Neural progenitor cell (in vitro differentiated cells): ENCODE measurements around the gene TES. TPM values are rescaled to one million over a fixed set of nuclear protein-coding genes. Genes with fewer than 3 reads are reported as not detected.

Source experiments
- DNase-seq: peaks from one replicate; pipeline ENCODE4 v3.0.0-alpha.2; 2016; ENCODE audit warnings: low spot score
- H2AFZ ChIP-seq: fragments of 200-600 bp; sonication (generic); replicated peaks from 2 replicates; pipeline ENCODE4 v1.6.1; 2016; ENCODE audit warnings: antibody characterized with exemption
- H3F3A ChIP-seq: fragments of 200-600 bp; sonication (generic); 2 replicates; pipeline ENCODE4 v1.6.1; 2016; ENCODE audit warnings: antibody characterized with exemption, low read depth
- H3K27ac ChIP-seq: fragments of 200-600 bp; sonication (generic); 2 replicates; pipeline ENCODE4 v1.5.1; 2016; ENCODE audit warnings: mild to moderate bottlenecking
- H3K27me3 ChIP-seq: fragments of 200-600 bp; sonication (generic); 2 replicates; pipeline ENCODE4 v1.6.1; 2016; ENCODE audit warnings: mild to moderate bottlenecking, moderate library complexity
- H3K36me3 ChIP-seq: fragments of 200-600 bp; sonication (generic); 2 replicates; pipeline ENCODE4 v1.5.1; 2016
- H3K4me1 ChIP-seq: fragments of 200-600 bp; sonication (generic); 2 replicates; pipeline ENCODE4 v1.6.1; 2016; ENCODE audit warnings: mixed run types
- H3K4me2 ChIP-seq: fragments of 200-600 bp; sonication (generic); 2 replicates; pipeline ENCODE4 v1.6.1; 2016
- H3K4me3 ChIP-seq: fragments of 200-600 bp; sonication (generic); 2 replicates; pipeline ENCODE4 v1.5.1; 2016
- H3K79me2 ChIP-seq: fragments of 200-600 bp; sonication (generic); 2 replicates; pipeline ENCODE4 v1.6.1; 2016; ENCODE audit warnings: low read depth
- H3K9ac ChIP-seq: fragments of 200-600 bp; sonication (generic); 2 replicates; pipeline ENCODE4 v1.6.1; 2016
- H3K9me3 ChIP-seq: fragments of 200-600 bp; sonication (generic); 2 replicates; pipeline ENCODE4 v1.5.1; 2016; ENCODE audit warnings: low read depth
- H4K20me1 ChIP-seq: fragments of 200-600 bp; sonication (generic); 2 replicates; pipeline ENCODE4 v1.6.1; 2016; ENCODE audit warnings: low read depth
- H3K27ac Mint-ChIP-seq: 3 replicates; pipeline ENCODE4 v1.8.0; 2021; ENCODE audit warnings: mixed read lengths
- H3K27me3 Mint-ChIP-seq: 2 replicates; pipeline ENCODE4 v1.8.0; 2022; ENCODE audit warnings: low read depth, mild to moderate bottlenecking, inconsistent platforms, moderate library complexity, mixed read lengths; ENCODE audit not compliant: insufficient read depth
- H3K36me3 Mint-ChIP-seq: 3 replicates; pipeline ENCODE4 v1.8.0; 2021; ENCODE audit warnings: mixed read lengths
- H3K4me1 Mint-ChIP-seq: 3 replicates; pipeline ENCODE4 v1.8.0; 2021; ENCODE audit warnings: mixed read lengths
- H3K4me3 Mint-ChIP-seq: 3 replicates; pipeline ENCODE4 v1.8.0; 2021; ENCODE audit warnings: mild to moderate bottlenecking, moderate library complexity, mixed read lengths
- H3K9me3 Mint-ChIP-seq: 3 replicates; pipeline ENCODE4 v1.8.0; 2020; ENCODE audit warnings: mixed read lengths
- EZH2 ChIP-seq: fragments of 200-600 bp; sonication (generic); IDR thresholded peaks from 2 replicates; pipeline ENCODE4 v1.6.1; 2017; ENCODE audit warnings: antibody characterized with exemption, mild to moderate bottlenecking, moderate library complexity
- EZH2phosphoT487 ChIP-seq: fragments of 200-600 bp; sonication (generic); IDR thresholded peaks from 2 replicates; pipeline ENCODE4 v1.6.1; 2017; ENCODE audit warnings: antibody characterized with exemption
- total RNA-seq: library from RNA; depleted of rRNA; stranded (reverse); fragments of >200 nt; gene quantifications from 2 replicates; pipeline ENCODE4 v1.2.3, GENCODE V29; 2015; ENCODE audit warnings: low replicate concordance
- TF ChIP-seq, protein P1 (sequence below): fragments of 200-600 bp; sonication (generic); IDR thresholded peaks from 2 replicates; pipeline ENCODE4 v1.5.1; 2017; ENCODE audit warnings: antibody characterized with exemption, mild to moderate bottlenecking

Gene TES
- total RNA-seq, 1 donor from 2014 or later: 10.6 TPM

DNA sequence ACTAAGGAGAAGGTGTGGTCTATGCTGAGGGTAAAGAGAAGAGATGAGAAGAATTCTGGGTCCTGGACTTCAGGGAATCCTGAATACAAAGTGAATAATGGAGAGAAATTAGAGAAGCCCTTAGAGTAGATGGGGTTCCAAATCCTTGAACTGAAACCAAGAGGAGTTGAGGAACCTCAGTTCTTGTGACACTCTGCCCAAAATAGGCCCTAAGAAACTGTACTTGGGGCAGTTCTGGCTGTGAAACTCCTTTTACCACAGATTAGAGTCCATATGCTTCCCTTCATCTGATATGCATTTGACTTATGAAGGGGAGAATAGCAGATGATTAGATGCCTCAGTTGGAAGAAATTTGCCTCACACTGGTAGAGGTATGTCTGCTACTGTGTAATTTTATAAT, 19.0 kb downstream of the TES start:
- H3K9me3 ChIP-seq: no peaks in the 10 kb centered on the region
- no peaks in the 10 kb centered on the region for H3K27me3 ChIP-seq
- no peaks in the 10 kb centered on the region for H3F3A ChIP-seq
- no peaks in the 10 kb centered on the region for H3K79me2 ChIP-seq
- no peak overlapping the region for H3K9ac ChIP-seq
- Mint-ChIP-seq H3K27ac (no peak overlapping the region), H3K36me3 (peaks cover 1% of the 10 kb centered on the region), H3K4me3 (no peak overlapping the region), H3K4me1 (no peaks in the 10 kb centered on the region), H3K9me3 (no peaks in the 10 kb centered on the region), H3K27me3 (no peaks in the 10 kb centered on the region)
- no peak overlapping the region for H3K4me3 ChIP-seq
- H3K4me1 ChIP-seq: no peaks in the 10 kb centered on the region
- H4K20me1 ChIP-seq: no peaks in the 10 kb centered on the region
- TF ChIP-seq EZH2phosphoT487 (no peak), EZH2 (no peak)
- TF ChIP-seq, protein P1, sequence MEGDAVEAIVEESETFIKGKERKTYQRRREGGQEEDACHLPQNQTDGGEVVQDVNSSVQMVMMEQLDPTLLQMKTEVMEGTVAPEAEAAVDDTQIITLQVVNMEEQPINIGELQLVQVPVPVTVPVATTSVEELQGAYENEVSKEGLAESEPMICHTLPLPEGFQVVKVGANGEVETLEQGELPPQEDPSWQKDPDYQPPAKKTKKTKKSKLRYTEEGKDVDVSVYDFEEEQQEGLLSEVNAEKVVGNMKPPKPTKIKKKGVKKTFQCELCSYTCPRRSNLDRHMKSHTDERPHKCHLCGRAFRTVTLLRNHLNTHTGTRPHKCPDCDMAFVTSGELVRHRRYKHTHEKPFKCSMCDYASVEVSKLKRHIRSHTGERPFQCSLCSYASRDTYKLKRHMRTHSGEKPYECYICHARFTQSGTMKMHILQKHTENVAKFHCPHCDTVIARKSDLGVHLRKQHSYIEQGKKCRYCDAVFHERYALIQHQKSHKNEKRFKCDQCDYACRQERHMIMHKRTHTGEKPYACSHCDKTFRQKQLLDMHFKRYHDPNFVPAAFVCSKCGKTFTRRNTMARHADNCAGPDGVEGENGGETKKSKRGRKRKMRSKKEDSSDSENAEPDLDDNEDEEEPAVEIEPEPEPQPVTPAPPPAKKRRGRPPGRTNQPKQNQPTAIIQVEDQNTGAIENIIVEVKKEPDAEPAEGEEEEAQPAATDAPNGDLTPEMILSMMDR: no peak
- no peak overlapping the region for H2AFZ ChIP-seq
- DNase-seq: no peak
- H3K4me2 ChIP-seq: no peak overlapping the region
- H3K36me3 ChIP-seq: no peaks in the 10 kb centered on the region
- no peak overlapping the region for H3K27ac ChIP-seq

DNA sequence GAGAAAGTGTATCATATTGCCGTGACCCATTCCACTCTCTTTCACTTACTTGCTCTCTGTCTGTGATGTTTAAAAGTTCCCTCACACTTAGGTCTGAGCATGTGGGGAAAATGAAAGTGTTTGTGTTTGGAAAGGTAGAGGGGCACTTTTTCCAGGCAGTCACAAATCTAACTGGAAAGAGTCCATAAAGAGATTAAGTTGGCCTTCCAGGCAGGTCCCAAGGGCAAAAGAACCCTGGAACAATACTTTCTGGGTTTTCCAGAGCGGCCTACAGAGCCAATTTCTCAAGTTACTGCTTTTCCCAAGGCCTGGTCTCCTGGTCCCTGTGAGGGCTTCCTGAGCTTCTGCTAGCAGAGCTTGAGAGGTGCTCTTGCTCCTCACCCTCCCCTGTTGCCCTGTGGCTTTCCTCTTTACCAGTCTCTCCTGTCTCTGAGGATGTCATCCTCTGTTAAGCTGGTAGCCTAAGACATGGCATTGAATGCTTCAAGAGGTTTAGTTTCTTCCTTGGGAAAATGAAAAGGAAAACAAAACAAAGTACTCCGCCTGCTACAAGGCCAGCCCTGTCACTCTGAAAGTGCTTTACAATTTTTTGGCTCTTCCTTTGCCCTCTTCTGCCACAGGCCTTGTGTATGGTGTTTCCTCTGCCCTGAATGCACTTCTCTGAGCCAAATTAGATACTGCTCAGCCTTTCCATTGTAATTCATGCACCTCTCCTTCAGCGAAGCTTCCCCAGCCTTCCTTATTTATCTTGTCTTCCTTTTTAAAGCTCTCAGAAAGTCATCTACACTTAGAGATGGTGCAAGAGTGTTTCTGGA, 20.1 kb downstream of the TES start:
- H3K9ac ChIP-seq: no peak overlapping the region
- no peaks in the 10 kb centered on the region for H4K20me1 ChIP-seq
- H3K9me3 ChIP-seq: no peaks in the 10 kb centered on the region
- H3K4me3 ChIP-seq: no peak overlapping the region
- no peak overlapping the region for H3K27ac Mint-ChIP-seq
- peaks cover 1% of the 10 kb centered on the region for H3K36me3 Mint-ChIP-seq
- DNase-seq: no peak
- H3K4me2 ChIP-seq: no peak overlapping the region
- H3K4me3 Mint-ChIP-seq: no peak overlapping the region
- H3K36me3 ChIP-seq: no peaks in the 10 kb centered on the region
- H3K27me3 ChIP-seq: no peaks in the 10 kb centered on the region
- no peak overlapping the region for H2AFZ ChIP-seq
- H3K4me1 ChIP-seq: no peaks in the 10 kb centered on the region
- H3K27me3 Mint-ChIP-seq: no peaks in the 10 kb centered on the region
- no peaks in the 10 kb centered on the region for H3K9me3 Mint-ChIP-seq
- TF ChIP-seq EZH2: no peak
- TF ChIP-seq EZH2phosphoT487: no peak
- TF ChIP-seq, protein P1: no peak
- H3K79me2 ChIP-seq: no peaks in the 10 kb centered on the region
- no peaks in the 10 kb centered on the region for H3K4me1 Mint-ChIP-seq
- H3K27ac ChIP-seq: no peak overlapping the region
- no peaks in the 10 kb centered on the region for H3F3A ChIP-seq

DNA sequence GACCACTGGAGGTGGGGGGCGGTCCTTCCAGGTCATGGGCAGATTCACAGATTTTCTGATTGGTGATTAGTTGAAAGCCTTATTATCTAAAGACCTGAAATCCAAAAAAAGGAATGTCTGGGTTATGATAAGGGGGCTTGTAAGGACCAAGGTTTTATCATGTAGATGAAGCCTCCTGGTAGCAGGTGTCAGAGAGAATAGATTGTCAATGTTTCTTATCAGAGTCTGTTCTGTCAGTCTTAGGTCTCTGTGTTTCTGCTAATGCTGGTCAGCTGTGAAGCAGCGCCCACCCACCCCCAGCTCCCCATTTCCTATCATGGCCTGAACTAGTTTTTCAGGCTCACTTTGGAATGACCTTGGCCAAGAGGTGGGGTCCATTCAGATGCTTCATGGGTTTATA, 21.2 kb downstream of the TES start:
- TF ChIP-seq EZH2 (no peak), EZH2phosphoT487 (no peak)
- TF ChIP-seq, protein P1: no peak
- Mint-ChIP-seq H3K27ac (no peak overlapping the region), H3K4me1 (no peaks in the 10 kb centered on the region), H3K27me3 (no peaks in the 10 kb centered on the region), H3K4me3 (no peak overlapping the region), H3K36me3 (peaks cover 1% of the 10 kb centered on the region), H3K9me3 (no peaks in the 10 kb centered on the region)
- no peak overlapping the region for H3K27ac ChIP-seq
- H4K20me1 ChIP-seq: no peaks in the 10 kb centered on the region
- H3K9me3 ChIP-seq: no peaks in the 10 kb centered on the region
- H3F3A ChIP-seq: no peaks in the 10 kb centered on the region
- DNase-seq: no peak
- no peaks in the 10 kb centered on the region for H3K36me3 ChIP-seq
- H3K4me1 ChIP-seq: no peaks in the 10 kb centered on the region
- no peak overlapping the region for H3K4me2 ChIP-seq
- no peak overlapping the region for H3K9ac ChIP-seq
- no peaks in the 10 kb centered on the region for H3K27me3 ChIP-seq
- no peak overlapping the region for H2AFZ ChIP-seq
- H3K79me2 ChIP-seq: no peaks in the 10 kb centered on the region
- H3K4me3 ChIP-seq: no peak overlapping the region
